IPS DF 6.9 (cell line): Measurements from ENCODE around the gene SYT17.

Source experiments
- DNase-seq: peaks from one replicate; pipeline ENCODE4 v3.0.0-alpha.2; 2013; ENCODE audit warnings: low read depth, low spot score
- H3K27ac ChIP-seq: one replicate; pipeline ENCODE4 v1.5.1; 2013; ENCODE audit warnings: low read length, control low read depth
- H3K27me3 ChIP-seq: 2 replicates; pipeline ENCODE4 v1.6.1; 2013; ENCODE audit warnings: mild to moderate bottlenecking, low read length; ENCODE audit not compliant: control insufficient read depth, insufficient read depth
- H3K36me3 ChIP-seq: 2 replicates; pipeline ENCODE4 v1.6.1; 2013; ENCODE audit warnings: low read length; ENCODE audit not compliant: control insufficient read depth, insufficient read depth
- H3K4me1 ChIP-seq: 2 replicates; pipeline ENCODE4 v1.6.1; 2013; ENCODE audit warnings: low read length; ENCODE audit not compliant: control insufficient read depth, insufficient read depth
- H3K4me3 ChIP-seq: 2 replicates; pipeline ENCODE4 v1.5.1; 2013; ENCODE audit warnings: mild to moderate bottlenecking, low read length
- H3K9me3 ChIP-seq: 2 replicates; pipeline ENCODE4 v1.6.1; 2013; ENCODE audit warnings: low read length, inconsistent platforms; ENCODE audit not compliant: control insufficient read depth, insufficient read depth
- WGBS: extraction: QIAGEN DNeasy Blood & Tissue Kit; methylation state at CpG from one replicate; pipeline ENCODE4 v1.1.7; 2013; ENCODE audit warnings: mixed read lengths, missing lambda C conversion rate; ENCODE audit not compliant: insufficient read length, insufficient coverage; 5-methylcytosine and 5-hydroxymethylcytosine counted together

SYT17 gene

DNA sequence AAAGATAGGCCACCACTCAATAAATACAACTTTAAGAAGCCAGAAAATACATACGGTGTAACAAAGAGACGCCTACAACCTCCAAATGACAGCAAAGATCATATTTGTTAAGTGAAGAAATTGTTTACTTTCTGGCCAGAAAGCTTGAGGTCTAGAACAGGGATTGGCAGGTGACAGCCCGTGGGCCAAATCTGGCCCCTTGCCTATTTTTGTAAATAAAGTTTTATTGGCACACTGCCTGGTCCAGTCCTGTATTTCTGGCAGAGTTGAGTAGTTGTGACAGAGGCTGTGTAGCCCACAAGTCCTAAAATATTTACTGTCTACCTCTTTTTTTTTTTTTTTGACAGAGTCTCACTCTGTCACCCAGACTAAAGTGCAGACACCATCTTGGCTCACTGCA is 114.1 kb downstream of the SYT17 start:
- WGBS: no CpG with 5 or more reads among the region's 3 CpGs
- 0 out of 2 replicates have a peak, but pooled peaks cover 1% of the 10 kb centered on the region for H3K27me3 ChIP-seq
- no peaks in the 10 kb centered on the region for H3K36me3 ChIP-seq
- no peaks in the 10 kb centered on the region for H3K9me3 ChIP-seq
- H3K4me3 ChIP-seq: no peak overlapping the region
- no peaks in the 10 kb centered on the region for H3K4me1 ChIP-seq
- DNase-seq: no peak
- H3K27ac ChIP-seq: no peak overlapping the region

DNA sequence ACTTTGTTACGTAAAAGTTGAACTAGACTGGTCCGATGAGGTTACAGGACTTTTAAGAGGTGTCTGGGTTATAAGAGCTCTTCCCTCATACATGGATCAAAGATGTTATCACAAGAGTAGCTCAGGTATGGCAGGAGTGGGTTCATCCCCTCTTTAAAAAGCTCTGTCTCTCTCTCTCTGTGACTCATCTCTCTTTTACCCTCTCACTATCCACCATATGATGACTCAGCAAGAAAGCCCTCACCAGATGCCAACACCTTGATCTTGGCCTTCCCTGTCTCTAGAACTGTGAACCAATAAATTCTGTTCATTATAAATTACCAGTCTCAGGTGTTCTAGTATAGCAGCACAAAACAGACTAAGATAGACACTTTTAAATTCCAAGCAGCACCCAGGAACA is 115.6 kb downstream of the SYT17 start:
- Histone ChIP-seq H3K4me3 (no peak overlapping the region), H3K4me1 (peaks cover 4% of the 10 kb centered on the region), H3K27ac (no peak overlapping the region), H3K36me3 (no peaks in the 10 kb centered on the region), H3K27me3 (no peaks in the 10 kb centered on the region), H3K9me3 (no peaks in the 10 kb centered on the region)
- DNase-seq: no peak
- WGBS: no CpG with 5 or more reads among the region's 2 CpGs

DNA sequence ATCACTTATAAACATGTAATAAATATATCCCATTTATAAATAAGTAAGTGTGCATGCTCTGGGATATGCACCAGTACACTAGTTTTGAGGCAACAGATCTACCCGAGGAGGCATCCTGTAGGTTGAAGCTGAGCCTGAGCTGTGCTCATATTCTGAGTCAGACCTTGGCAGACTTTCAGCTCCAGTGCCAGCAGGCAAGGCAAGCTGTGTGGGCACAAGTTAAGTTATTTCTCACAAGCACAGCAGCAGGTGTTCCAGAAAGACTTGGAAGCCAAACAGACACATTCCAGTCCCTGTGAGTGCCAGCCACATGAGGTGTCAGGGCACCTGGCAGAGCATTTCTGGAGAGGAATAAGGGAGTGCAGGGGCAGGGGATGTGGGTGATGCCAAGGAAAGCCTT is 116.2 kb downstream of the SYT17 start:
- H3K36me3 ChIP-seq: no peaks in the 10 kb centered on the region
- no CpG with 5 or more reads among the region's 1 CpG for WGBS
- peaks cover 4% of the 10 kb centered on the region for H3K4me1 ChIP-seq
- no peaks in the 10 kb centered on the region for H3K9me3 ChIP-seq
- H3K27ac ChIP-seq: no peak overlapping the region
- DNase-seq: no peak
- H3K4me3 ChIP-seq: no peak overlapping the region
- no peaks in the 10 kb centered on the region for H3K27me3 ChIP-seq

- H3K36me3 ChIP-seq: no peaks in the 10 kb centered on the region
- WGBS: no CpG with 5 or more reads among the region's 2 CpGs
- H3K4me1 ChIP-seq: peaks cover 8% of the 10 kb centered on the region
- no peaks in the 10 kb centered on the region for H3K27me3 ChIP-seq
- DNase-seq: no peak
- H3K27ac ChIP-seq: no peak within 1 kb of the TSS
- no peaks in the 10 kb centered on the region for H3K9me3 ChIP-seq
- H3K4me3 ChIP-seq: no peak within 1 kb of the TSS
These were observed 117.4 kb downstream of the SYT17 start, which contains the start of gene CLEC19A for GRCh38 chr16:19285431-19285830. TSS of gene CLEC19A (plus strand) at chr16:19285731. CDS start at chr16:19285852, 121 bp downstream.

GRCh38 chr16:19286827-19287226 is 118.8 kb downstream of the SYT17 start:
- no peaks in the 10 kb centered on the region for H3K27me3 ChIP-seq
- no CpG with 5 or more reads among the region's 2 CpGs for WGBS
- H3K27ac ChIP-seq: no peak overlapping the region
- no peaks in the 10 kb centered on the region for H3K9me3 ChIP-seq
- H3K36me3 ChIP-seq: no peaks in the 10 kb centered on the region
- no peak overlapping the region for H3K4me3 ChIP-seq
- H3K4me1 ChIP-seq: peaks cover 9% of the 10 kb centered on the region
- no peak for DNase-seq

- DNase-seq: no peak
- Histone ChIP-seq H3K27ac (no peak overlapping the region), H3K4me3 (no peak overlapping the region), H3K36me3 (no peaks in the 10 kb centered on the region), H3K4me1 (peaks cover 9% of the 10 kb centered on the region), H3K27me3 (no peaks in the 10 kb centered on the region), H3K9me3 (no peaks in the 10 kb centered on the region)
- WGBS: no CpG with 5 or more reads among the region's 4 CpGs
These were observed 119.2 kb downstream of the SYT17 start for GRCh38 chr16:19287241-19287640.

DNA sequence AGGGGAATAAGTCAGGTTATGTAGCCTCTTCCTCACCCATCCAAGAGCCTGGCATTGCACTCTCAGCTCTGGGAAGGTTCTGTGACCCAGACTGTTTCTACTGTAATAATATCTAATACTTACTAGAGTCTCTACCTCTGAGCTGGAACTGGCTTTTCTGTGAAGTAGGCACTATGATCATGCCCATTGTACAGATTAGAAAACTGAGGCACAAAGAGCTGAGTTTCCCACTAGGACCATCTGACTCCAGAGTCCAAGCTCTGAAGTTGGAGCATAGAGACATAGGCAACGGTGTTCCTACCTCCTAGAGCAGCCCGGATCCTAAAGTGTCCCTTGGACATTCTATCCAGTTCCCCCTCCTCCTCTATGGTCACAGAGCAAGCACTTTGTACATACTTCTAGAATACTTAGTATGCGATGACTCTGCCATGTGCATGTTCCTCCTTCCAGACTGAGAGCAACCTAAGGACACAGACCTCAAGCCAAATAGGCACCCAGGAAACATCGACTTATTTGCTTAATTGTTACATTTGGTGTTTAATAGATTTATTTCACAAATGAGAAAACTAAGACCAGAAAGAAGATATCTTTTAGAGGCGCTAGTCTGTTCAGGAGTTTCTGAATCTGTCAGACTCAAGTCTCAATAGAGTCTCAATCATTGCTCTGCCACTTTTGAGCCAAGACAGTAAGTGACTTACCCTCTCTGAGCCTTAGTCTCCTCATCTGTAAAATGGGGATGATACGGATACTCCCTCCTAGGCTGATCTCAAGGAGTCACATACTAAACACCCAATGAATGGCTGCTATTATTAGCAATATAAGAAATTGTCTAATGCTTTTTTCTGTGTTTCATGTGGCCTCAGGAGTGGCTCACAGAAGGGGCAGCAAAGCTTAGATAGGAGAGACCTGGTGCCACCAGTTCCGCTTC is 121.1 kb downstream of the SYT17 start:
- Histone ChIP-seq H3K27me3 (no peaks in the 10 kb centered on the region), H3K36me3 (no peaks in the 10 kb centered on the region), H3K27ac (no peak overlapping the region), H3K9me3 (no peaks in the 10 kb centered on the region), H3K4me1 (peaks cover 9% of the 10 kb centered on the region), H3K4me3 (no peak overlapping the region)
- WGBS: no CpG with 5 or more reads among the region's 7 CpGs
- no peak for DNase-seq

- no peak for DNase-seq
- H3K27ac ChIP-seq: no peak overlapping the region
- WGBS: no CpG with 5 or more reads among the region's 7 CpGs
These were observed 121.9 kb downstream of the SYT17 start for GRCh38 chr16:19289811-19290485.

DNA sequence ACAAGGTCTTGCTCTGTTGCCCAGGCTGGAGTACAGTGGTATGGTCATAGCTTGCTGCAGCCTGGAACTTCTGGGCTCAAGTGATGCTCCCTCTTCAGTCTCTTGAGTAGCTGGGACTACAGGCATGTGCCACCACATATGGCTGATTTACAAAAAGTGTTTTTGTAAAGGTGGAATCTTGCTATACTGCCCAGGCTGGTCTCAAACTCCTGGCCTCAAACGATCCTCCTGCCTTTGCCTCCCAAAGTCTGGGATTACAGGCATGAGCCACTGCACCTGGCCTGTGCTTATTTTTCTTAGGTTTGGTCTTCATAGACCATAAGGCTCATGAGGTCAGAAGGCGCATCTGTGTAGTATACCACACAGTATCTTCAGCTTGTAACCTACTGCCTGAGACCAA is 122.8 kb downstream of the SYT17 start:
- DNase-seq: no peak
- no CpG with 5 or more reads among the region's 2 CpGs for WGBS
- Histone ChIP-seq H3K4me1 (peaks cover 9% of the 10 kb centered on the region), H3K4me3 (no peak overlapping the region), H3K36me3 (no peaks in the 10 kb centered on the region), H3K27ac (no peak overlapping the region), H3K27me3 (no peaks in the 10 kb centered on the region), H3K9me3 (no peaks in the 10 kb centered on the region)

More at GRCh38 chr16:19289811-19290485, 121.9 kb downstream of the SYT17 start:
- peaks cover 9% of the 10 kb centered on the region for H3K4me1 ChIP-seq
- no peaks in the 10 kb centered on the region for H3K9me3 ChIP-seq
- no peaks in the 10 kb centered on the region for H3K27me3 ChIP-seq
- H3K36me3 ChIP-seq: no peaks in the 10 kb centered on the region
- H3K4me3 ChIP-seq: no peak overlapping the region

- Histone ChIP-seq H3K9me3 (no peaks in the 10 kb centered on the region), H3K27me3 (no peaks in the 10 kb centered on the region), H3K4me1 (peaks cover 9% of the 10 kb centered on the region), H3K4me3 (no peak overlapping the region), H3K27ac (no peak overlapping the region), H3K36me3 (no peaks in the 10 kb centered on the region)
- no peak for DNase-seq
- WGBS: no CpG with 5 or more reads among the region's 4 CpGs
These were observed 123.4 kb downstream of the SYT17 start for GRCh38 chr16:19291475-19291874.
